H1 (cell line): Measurements from ENCODE around the gene RNASE12. TPM values are rescaled to one million over a fixed set of nuclear protein-coding genes. Genes with fewer than 3 reads are reported as not detected.
"Not testable (repeated sequence)": the region's sequence is repeated elsewhere in the genome, so short reads cannot be mapped to it uniquely, and the experiment has no call there.

Source experiments
- CTCF ChIA-PET: fragments of 300-600 bp; sonication (Branson Sonifier 250); formaldehyde crosslinking; loops from one replicate; lab custom pipeline; 2021; ENCODE audit not compliant: partially characterized antibody; lab: Charles Lee
- POLR2A ChIA-PET: fragments of 300-600 bp; sonication (Branson Sonifier 250); formaldehyde crosslinking; loops from one replicate; lab custom pipeline; 2021; ENCODE audit warnings: inconsistent platforms; ENCODE audit not compliant: partially characterized antibody; lab: Charles Lee
- DNase-seq, 2 experiments: peaks; one replicate each; pipeline versions ENCODE4 v3.0.0 to v3.0.0-alpha.2; 2010 to 2022; ENCODE audit warnings: low spot score in 2 of 2, low read depth in 1 of 2, mixed read lengths in 1 of 2
- FAIRE-seq: peaks from 2 replicates; lab custom pipeline; 2011; peaks lifted over from hg19 to GRCh38; lab: Jason Lieb, UNC
- H2AFZ ChIP-seq: 2 replicates; pipeline ENCODE4 v1.8.1; 2012; ENCODE audit warnings: low read length, inconsistent platforms
- H2AK5ac ChIP-seq: 2 replicates; pipeline ENCODE4 v1.6.1; 2013; ENCODE audit warnings: low read depth, low read length
- H2BK120ac ChIP-seq: replicated peaks from 2 replicates; pipeline ENCODE3; 2013; ENCODE audit warnings: low read depth, low read length, inconsistent platforms
- H2BK12ac ChIP-seq: 2 replicates; pipeline ENCODE4 v1.6.1; 2013; ENCODE audit warnings: low read depth, low read length
- H2BK15ac ChIP-seq: 2 replicates; pipeline ENCODE4 v1.6.1; 2013; ENCODE audit warnings: low read length
- H2BK20ac ChIP-seq: 2 replicates; pipeline ENCODE4 v1.6.1; 2013; ENCODE audit warnings: low read length
- H2BK5ac ChIP-seq: 2 replicates; pipeline ENCODE4 v1.6.1; 2013; ENCODE audit warnings: low read depth, low read length
- H3K14ac ChIP-seq: 2 replicates; pipeline ENCODE4 v1.6.1; 2013; ENCODE audit warnings: inconsistent platforms; ENCODE audit not compliant: insufficient read length
- H3K18ac ChIP-seq: 2 replicates; pipeline ENCODE4 v1.6.1; 2013; ENCODE audit warnings: low read length; ENCODE audit errors: extremely low read depth
- H3K23ac ChIP-seq: 2 replicates; pipeline ENCODE4 v1.6.1; 2013; ENCODE audit warnings: inconsistent platforms; ENCODE audit not compliant: insufficient read length
- H3K23me2 ChIP-seq: 2 replicates; pipeline ENCODE4 v1.6.1; 2013; ENCODE audit warnings: low read depth, low read length
- H3K27ac ChIP-seq: 2 replicates; pipeline ENCODE4 v1.6.1; 2011; ENCODE audit warnings: low read depth, low read length, inconsistent platforms
- H3K27me3 ChIP-seq, 4 experiments: replicated peaks in 1 of 4; 1 replicate in 1 of 4; 2 replicates in 3 of 4; pipeline versions ENCODE4 v1.6.1 to v1.8.1; 2011 to 2013; ENCODE audit warnings: low read length in 3 of 4, mild to moderate bottlenecking in 3 of 4, inconsistent platforms in 2 of 4, mixed read lengths in 2 of 4, moderate library complexity in 1 of 4; ENCODE audit not compliant: control insufficient read depth in 3 of 4, insufficient read depth in 3 of 4; ENCODE audit errors: extremely low read depth in 1 of 4
- H3K36me3 ChIP-seq, 4 experiments: 2 replicates each; pipeline versions ENCODE4 v1.6.1 to v1.8.1; 2011 to 2013; ENCODE audit warnings: mild to moderate bottlenecking in 4 of 4, low read length in 3 of 4, moderate library complexity in 2 of 4, control low read depth in 1 of 4, inconsistent platforms in 1 of 4; ENCODE audit not compliant: insufficient read depth in 4 of 4, control insufficient read depth in 2 of 4
- H3K4ac ChIP-seq: replicated peaks from 2 replicates; pipeline ENCODE3; 2013; ENCODE audit warnings: low read length, low read depth, mixed read lengths, inconsistent platforms; ENCODE audit not compliant: insufficient read length
- H3K4me1 ChIP-seq, 4 experiments: replicated peaks in 1 of 4; 1 replicate in 1 of 4; 2 replicates in 3 of 4; pipeline versions ENCODE4 v1.6.1 to v1.8.1; 2011 to 2013; ENCODE audit warnings: low read length in 3 of 4, inconsistent platforms in 2 of 4, mixed read lengths in 1 of 4; ENCODE audit not compliant: insufficient read depth in 4 of 4, control insufficient read depth in 3 of 4
- H3K4me2 ChIP-seq, 2 experiments: 2 replicates each; pipeline versions ENCODE4 v1.6.1 to v1.8.1; 2011 to 2013; ENCODE audit warnings: low read depth in 2 of 2, low read length in 2 of 2, control low read depth in 1 of 2, inconsistent platforms in 1 of 2, mild to moderate bottlenecking in 1 of 2; ENCODE audit not compliant: insufficient read depth in 1 of 2
- H3K4me3 ChIP-seq, 4 experiments: fragments of 200-600, 300-600 bp in 1 of 4; sonication (generic), shearing (Covaris generic), sonication (Bioruptor Twin) in 1 of 4; 2 replicates each; pipeline versions ENCODE4 v1.5.1 to v1.8.1; 2011 to 2016; ENCODE audit warnings: low read length in 4 of 4, low read depth in 3 of 4, control low read depth in 2 of 4, inconsistent platforms in 2 of 4, mild to moderate bottlenecking in 2 of 4, mixed read lengths in 1 of 4, moderate library complexity in 1 of 4; ENCODE audit not compliant: insufficient read depth in 2 of 4; ENCODE audit errors: extremely low read depth in 1 of 4
- H3K56ac ChIP-seq: replicated peaks from 2 replicates; pipeline ENCODE3; 2013; ENCODE audit warnings: low read depth, mild to moderate bottlenecking, mixed read lengths, low read length, inconsistent platforms; ENCODE audit not compliant: insufficient read length
- H3K79me1 ChIP-seq: 2 replicates; pipeline ENCODE4 v1.6.1; 2013; ENCODE audit warnings: low read depth, low read length, control low read depth
- H3K79me2 ChIP-seq, 2 experiments: 2 replicates each; pipeline versions ENCODE4 v1.6.1 to v1.8.1; 2012 to 2013; ENCODE audit warnings: low read length in 2 of 2, mild to moderate bottlenecking in 2 of 2, inconsistent platforms in 1 of 2; ENCODE audit not compliant: insufficient read depth in 2 of 2, control insufficient read depth in 1 of 2
- H3K9ac ChIP-seq, 4 experiments: replicated peaks in 1 of 4; 1 replicate in 1 of 4; 2 replicates in 3 of 4; pipeline versions ENCODE4 v1.6.1 to v1.8.1; 2011 to 2013; ENCODE audit warnings: low read depth in 3 of 4, low read length in 3 of 4, control low read depth in 2 of 4, mild to moderate bottlenecking in 2 of 4, moderate library complexity in 2 of 4, inconsistent platforms in 1 of 4; ENCODE audit errors: extremely low read depth in 1 of 4
- H3K9me3 ChIP-seq, 2 experiments: 2 replicates each; pipeline versions ENCODE4 v1.6.1 to v1.8.1; 2012 to 2013; ENCODE audit warnings: mild to moderate bottlenecking in 2 of 2, moderate library complexity in 2 of 2, control low read depth in 1 of 2, inconsistent platforms in 1 of 2, low read depth in 1 of 2, low read length in 1 of 2, mixed read lengths in 1 of 2; ENCODE audit not compliant: insufficient read depth in 2 of 2
- H4K20me1 ChIP-seq, 2 experiments: replicated peaks in 1 of 2; 2 replicates each; pipeline versions ENCODE3 to v1.8.1; 2011 to 2013; ENCODE audit warnings: inconsistent platforms in 2 of 2, low read length in 2 of 2, mild to moderate bottlenecking in 1 of 2; ENCODE audit not compliant: insufficient read depth in 2 of 2, control insufficient read depth in 1 of 2
- H4K5ac ChIP-seq: 2 replicates; pipeline ENCODE4 v1.6.1; 2013; ENCODE audit warnings: low read length, low read depth, mixed read lengths, inconsistent platforms; ENCODE audit not compliant: insufficient read length
- H4K8ac ChIP-seq: 2 replicates; pipeline ENCODE4 v1.8.0; 2013; ENCODE audit warnings: mild to moderate bottlenecking, moderate library complexity, low read length, inconsistent platforms; ENCODE audit not compliant: insufficient read depth; ENCODE audit errors: extremely low read depth
- H4K91ac ChIP-seq: replicated peaks from 2 replicates; pipeline ENCODE3; 2013; ENCODE audit warnings: low read length, mixed read lengths, inconsistent platforms; ENCODE audit not compliant: insufficient read length
- TBP ChIP-seq: IDR thresholded peaks from 2 replicates; pipeline ENCODE4 v1.6.1; 2011; ENCODE audit warnings: low read depth, low read length, improper control_type of control experiment
- WGBS, 2 experiments: shearing (Covaris generic) in 1 of 2; methylation state at CpG; one replicate each; pipeline versions ENCODE4 v1.1.6 to v1.1.7; 2013 to 2015; ENCODE audit warnings: low lambda C conversion rate in 2 of 2, mixed read lengths in 2 of 2, inconsistent platforms in 1 of 2, low coverage in 1 of 2, missing lambda C conversion rate in 1 of 2; ENCODE audit not compliant: insufficient replicate concordance in 2 of 2, insufficient coverage in 1 of 2, insufficient read length in 1 of 2; ENCODE audit errors: extremely low coverage in 1 of 2, missing lambda C conversion rate in 1 of 2; 5-methylcytosine and 5-hydroxymethylcytosine counted together
- polyA plus RNA-seq, 7 experiments: library from polyadenylated mRNA; depleted of rRNA in 3 of 7; stranded (reverse) in 5 of 7; unstranded in 2 of 7; fragments of >200 nt in 5 of 7; fragments of 200-250 nt in 2 of 7; gene quantifications; 1 replicate in 5 of 7; 2 replicates in 1 of 7; 4 replicates in 1 of 7; pipeline versions ENCODE4 v1.2.1 to v1.2.3, GENCODE V29; 2011 to 2013; ENCODE audit warnings: missing spikeins in 2 of 7, mixed read lengths in 2 of 7
- total RNA-seq: library from RNA; stranded (reverse); fragmentation: NEBNext Ultra II Directional; extraction: Animal tissue kit (Norgen Biotek cat#: 25700); gene quantifications from 2 replicates; pipeline ENCODE4 v1.2.1, GENCODE V29; 2021

Gene RNASE12
- total and polyA plus RNA-seq, 2 of the 8 experiments (the other 6 are each of a cell fraction or from before 2014, with no cell fraction given) = not detected

GRCh38 chr14:20619688-20620087 lies 28.5 kb upstream of the RNASE12 start:
- H4K91ac ChIP-seq, H3K56ac ChIP-seq, FAIRE-seq, H3K9ac ChIP-seq, H2BK15ac ChIP-seq, H3K79me2 ChIP-seq, H3K4me3 ChIP-seq, H4K8ac ChIP-seq, H3K79me1 ChIP-seq, H3K9me3 ChIP-seq, H2BK20ac ChIP-seq, H3K4ac ChIP-seq, H4K5ac ChIP-seq, H3K14ac ChIP-seq, H2BK12ac ChIP-seq, H3K4me2 ChIP-seq, H2BK5ac ChIP-seq, H3K4me1 ChIP-seq, H3K23ac ChIP-seq, H2AFZ ChIP-seq, H3K27ac ChIP-seq, H3K18ac ChIP-seq, H2BK120ac ChIP-seq, H3K23me2 ChIP-seq, H3K36me3 ChIP-seq, H3K27me3 ChIP-seq, H2AK5ac ChIP-seq, H4K20me1 ChIP-seq: not testable (repeated sequence)
- CTCF ChIA-PET = interaction anchor here (0.7 to 2.4 kb wide), 3 partner anchors 39 to 653 kb away, joined by 3 to 10 read pairs (median 4); no protein-coding TSS in a partner anchor
- peak; percentile 69 for TF ChIP-seq TBP
- peak in 1 of 2 experiments; percentile 41 for DNase-seq
- POLR2A ChIA-PET = interaction anchor here (1.1 kb wide), 1 partner anchor 13 kb away, joined by 4 read pairs; no protein-coding TSS in a partner anchor
- 78% methylated on average over 6 of the region's 6 CpGs; no CpG with 5 or more reads in 1 of the 2 experiments for WGBS, 2 experiments
